ENCODE results near the gene DEFB125.

GRCh38 chr20:95215-95614, 7.7 kb downstream of the DEFB125 start:
- TF ChIP-seq, protein P1, sequence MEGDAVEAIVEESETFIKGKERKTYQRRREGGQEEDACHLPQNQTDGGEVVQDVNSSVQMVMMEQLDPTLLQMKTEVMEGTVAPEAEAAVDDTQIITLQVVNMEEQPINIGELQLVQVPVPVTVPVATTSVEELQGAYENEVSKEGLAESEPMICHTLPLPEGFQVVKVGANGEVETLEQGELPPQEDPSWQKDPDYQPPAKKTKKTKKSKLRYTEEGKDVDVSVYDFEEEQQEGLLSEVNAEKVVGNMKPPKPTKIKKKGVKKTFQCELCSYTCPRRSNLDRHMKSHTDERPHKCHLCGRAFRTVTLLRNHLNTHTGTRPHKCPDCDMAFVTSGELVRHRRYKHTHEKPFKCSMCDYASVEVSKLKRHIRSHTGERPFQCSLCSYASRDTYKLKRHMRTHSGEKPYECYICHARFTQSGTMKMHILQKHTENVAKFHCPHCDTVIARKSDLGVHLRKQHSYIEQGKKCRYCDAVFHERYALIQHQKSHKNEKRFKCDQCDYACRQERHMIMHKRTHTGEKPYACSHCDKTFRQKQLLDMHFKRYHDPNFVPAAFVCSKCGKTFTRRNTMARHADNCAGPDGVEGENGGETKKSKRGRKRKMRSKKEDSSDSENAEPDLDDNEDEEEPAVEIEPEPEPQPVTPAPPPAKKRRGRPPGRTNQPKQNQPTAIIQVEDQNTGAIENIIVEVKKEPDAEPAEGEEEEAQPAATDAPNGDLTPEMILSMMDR (IDR thresholded peaks at IDR 0.05) = no peak
- no peak for TF ChIP-seq POLR2A (IDR thresholded peaks at IDR 0.05)

Measured in adrenal gland (tissue), 5 donors.